IMR-90 (cell line): ENCODE data around the gene GATA5. TPM values are rescaled to one million over a fixed set of nuclear protein-coding genes. Genes with fewer than 3 reads are reported as not detected.
A peak's percentile ranks its signal among the peaks of the same experiment; 100 is the strongest.

Experiments used
- ATAC-seq: fragments of 200-7000 bp; cut with Tn5 transposase; 2 replicates; pipeline ENCODE4 v1.9.1; 2020; ENCODE audit warnings: low read depth, mild to moderate bottlenecking, moderate library complexity
- BruUV-seq: library from RNA; stranded (reverse); fragments of 400-500 nt; replicated peaks from 2 replicates; lab custom pipeline; 2021; lab: Mats Ljungman, UMichigan
- CTCF ChIA-PET: fragments of 300-600 bp; formaldehyde crosslinking; extraction: SDS; loops from one replicate; lab custom pipeline; 2021; ENCODE audit warnings: antibody characterized with exemption; lab: Yijun Ruan, JAX
- POLR2A ChIA-PET: fragments of 300-600 bp; sonication (Branson Sonifier 250); formaldehyde crosslinking; loops from one replicate; lab custom pipeline; 2022; ENCODE audit warnings: antibody characterized with exemption; ENCODE audit not compliant: unreplicated experiment; lab: Charles Lee
- DNase-seq: peaks from one replicate; pipeline ENCODE4 v3.0.0; 2013
- H2AFZ ChIP-seq: replicated peaks from 2 replicates; pipeline ENCODE3; 2013; ENCODE audit warnings: low read length, mild to moderate bottlenecking; ENCODE audit not compliant: poor library complexity
- H2AK5ac ChIP-seq: 2 replicates; pipeline ENCODE4 v1.6.1; 2013; ENCODE audit warnings: low read depth, low read length, inconsistent platforms
- H2AK9ac ChIP-seq: replicated peaks from 2 replicates; pipeline ENCODE3; 2013; ENCODE audit warnings: mild to moderate bottlenecking, low read depth, low read length, moderate library complexity; ENCODE audit not compliant: poor library complexity
- H2BK120ac ChIP-seq: 2 replicates; pipeline ENCODE4 v1.6.1; 2013; ENCODE audit warnings: low read depth, low read length, inconsistent platforms
- H2BK15ac ChIP-seq: 3 replicates; pipeline ENCODE4 v1.6.1; 2013; ENCODE audit warnings: low read depth, low read length, inconsistent platforms
- H2BK20ac ChIP-seq: 2 replicates; pipeline ENCODE4 v1.6.1; 2013; ENCODE audit warnings: low read depth, mild to moderate bottlenecking, inconsistent platforms, low read length, moderate library complexity
- H2BK5ac ChIP-seq: 2 replicates; pipeline ENCODE4 v1.6.1; 2013; ENCODE audit warnings: mild to moderate bottlenecking, low read depth, low read length, inconsistent platforms; ENCODE audit not compliant: poor library complexity, severe bottlenecking
- H3K14ac ChIP-seq: replicated peaks from 2 replicates; pipeline ENCODE4 v1.6.1; 2013; ENCODE audit warnings: low read depth, low read length, inconsistent platforms
- H3K18ac ChIP-seq: 2 replicates; pipeline ENCODE4 v1.6.1; 2013; ENCODE audit warnings: low read depth, low read length, control low read depth
- H3K23ac ChIP-seq: 2 replicates; pipeline ENCODE4 v1.6.1; 2013; ENCODE audit warnings: low read depth, low read length, inconsistent platforms
- H3K27ac ChIP-seq: 2 replicates; pipeline ENCODE4 v1.5.1; 2013; ENCODE audit warnings: mild to moderate bottlenecking, control low read depth, low read length; ENCODE audit not compliant: insufficient read depth
- H3K27me3 ChIP-seq: 2 replicates; pipeline ENCODE4 v1.6.1; 2013; ENCODE audit warnings: low read length; ENCODE audit not compliant: control insufficient read depth, insufficient read depth
- H3K36me3 ChIP-seq: 2 replicates; pipeline ENCODE4 v1.6.1; 2013; ENCODE audit warnings: low read length, mixed read lengths; ENCODE audit not compliant: control insufficient read depth, insufficient read depth
- H3K4ac ChIP-seq: 2 replicates; pipeline ENCODE4 v1.6.1; 2013; ENCODE audit warnings: low read depth, low read length, inconsistent platforms
- H3K4me1 ChIP-seq: 2 replicates; pipeline ENCODE4 v1.6.1; 2013; ENCODE audit warnings: low read length, mixed read lengths; ENCODE audit not compliant: control insufficient read depth, insufficient read depth
- H3K4me2 ChIP-seq: 2 replicates; pipeline ENCODE4 v1.6.1; 2013; ENCODE audit warnings: low read depth, mild to moderate bottlenecking, control low read depth, low read length, moderate library complexity
- H3K4me3 ChIP-seq: 2 replicates; pipeline ENCODE4 v1.5.1; 2013; ENCODE audit warnings: low read depth, mild to moderate bottlenecking, control low read depth, low read length, moderate library complexity; ENCODE audit not compliant: insufficient read depth
- H3K56ac ChIP-seq: 2 replicates; pipeline ENCODE4 v1.6.1; 2013; ENCODE audit warnings: low read length, inconsistent platforms; ENCODE audit not compliant: insufficient read depth; ENCODE audit errors: extremely low read depth
- H3K79me1 ChIP-seq, 2 experiments: 2 replicates each; pipeline ENCODE4 v1.6.1; 2013; ENCODE audit warnings: low read length in 2 of 2, inconsistent platforms in 1 of 2, low read depth in 1 of 2
- H3K9ac ChIP-seq: 2 replicates; pipeline ENCODE4 v1.6.1; 2013; ENCODE audit warnings: low read depth, low read length, control low read depth
- H3K9me1 ChIP-seq: 2 replicates; pipeline ENCODE4 v1.6.1; 2013; ENCODE audit warnings: low read length, inconsistent platforms; ENCODE audit not compliant: insufficient read depth
- H3K9me3 ChIP-seq: 2 replicates; pipeline ENCODE4 v1.6.1; 2013; ENCODE audit warnings: low read length; ENCODE audit not compliant: control insufficient read depth, insufficient read depth
- H4K20me1 ChIP-seq: 2 replicates; pipeline ENCODE4 v1.6.1; 2013; ENCODE audit warnings: low read length, inconsistent platforms; ENCODE audit not compliant: insufficient read depth
- H4K5ac ChIP-seq: 2 replicates; pipeline ENCODE4 v1.6.1; 2013; ENCODE audit warnings: mild to moderate bottlenecking, low read depth, low read length, control low read depth
- H4K8ac ChIP-seq, 2 experiments: 2 replicates each; pipeline ENCODE4 v1.6.1; 2013; ENCODE audit warnings: low read depth in 2 of 2, low read length in 2 of 2, control low read depth in 1 of 2, inconsistent platforms in 1 of 2
- H4K91ac ChIP-seq: 2 replicates; pipeline ENCODE4 v1.6.1; 2013; ENCODE audit warnings: low read depth, low read length, inconsistent platforms; ENCODE audit not compliant: insufficient read depth
- CTCF ChIP-seq: conservative IDR thresholded peaks from 2 replicates; pipeline ENCODE4 v1.5.1; 2012; ENCODE audit warnings: mild to moderate bottlenecking, low read depth, low read length, improper control_type of control experiment
- MAFK ChIP-seq: IDR thresholded peaks from 2 replicates; pipeline ENCODE4 v1.6.1; 2012; ENCODE audit warnings: low read depth, low read length, improper control_type of control experiment
- WGBS, 2 experiments: methylation state at CpG; one replicate each; pipeline versions ENCODE4 v1.1.5 to v1.1.7; 2013; ENCODE audit warnings: missing lambda C conversion rate in 2 of 2; ENCODE audit not compliant: insufficient read length in 1 of 2; ENCODE audit errors: extremely low coverage in 2 of 2; 5-methylcytosine and 5-hydroxymethylcytosine counted together
- dilution Hi-C: fragments of 300-500 bp; cut with HindIII; formaldehyde crosslinking; loops from one replicate; pipeline ENCODE4 v1.14.3; 2018; ENCODE audit warnings: low sequenced_read_pairs; ENCODE audit not compliant: unreplicated experiment
- in situ Hi-C: fragments of 300-500 bp; cut with MboI; formaldehyde crosslinking; loops from 3 replicates; pipeline ENCODE4 v1.14.3; 2019; ENCODE audit warnings: low sequenced_read_pairs, inconsistent platforms, mixed read lengths
- intact Hi-C: fragments of 100-400 bp; cut with micrococcal nuclease; formaldehyde crosslinking; loops from 2 replicates; pipeline ENCODE4 v1.10.0; 2022
- polyA plus RNA-seq, 3 experiments: library from polyadenylated mRNA; depleted of rRNA; stranded (reverse); fragments of >200 nt; gene quantifications; 2 replicates each; pipeline ENCODE4 v1.2.3, GENCODE V29; 2012; ENCODE audit warnings: low replicate concordance in 1 of 3
- total RNA-seq: library from RNA; depleted of rRNA; stranded (reverse); fragments of >200 nt; gene quantifications from 2 replicates; pipeline ENCODE4 v1.2.3, GENCODE V29; 2012

GATA5 gene
- total and polyA plus RNA-seq, 2 of the 4 experiments (the other 2 are of a cell fraction), result not detected

GRCh38 chr20:62496568-62497218 lies 20.9 kb upstream of the GATA5 start:
- DNase-seq, result no peak
- no peak overlapping the region for H3K14ac ChIP-seq
- no peak overlapping the region for H2AK9ac ChIP-seq
- no peak overlapping the region for H3K4me2 ChIP-seq
- H4K5ac ChIP-seq, result no peak overlapping the region
- no peak overlapping the region for H3K27ac ChIP-seq
- H3K9me1 ChIP-seq, result 0 out of 2 replicates have a peak, but pooled peaks cover 8% of the 10 kb centered on the region
- ChIA-PET CTCF (no interaction called here), POLR2A (no interaction called here)
- no peak overlapping the region for H3K9ac ChIP-seq
- ATAC-seq, result peak; percentile 35
- H4K8ac ChIP-seq, result no peak overlapping the region
- no peak overlapping the region for H2BK20ac ChIP-seq
- dilution Hi-C loops (no loop called here), in situ Hi-C loops (no loop called here), intact Hi-C loops (loop anchor here (1.0 to 10.0 kb wide), 2 partner anchors 86 to 192 kb away; partner anchors contain the start of gene ADRM1)
- H3K18ac ChIP-seq, result no peak overlapping the region
- H3K56ac ChIP-seq, result no peak overlapping the region
- H3K4me1 ChIP-seq, result no peaks in the 10 kb centered on the region
- H3K79me1 ChIP-seq, result no peaks in the 10 kb centered on the region
- no peak overlapping the region for H2BK5ac ChIP-seq
- no peak overlapping the region for H2AFZ ChIP-seq
- TF ChIP-seq CTCF (peak; percentile 39), MAFK (no peak)
- H2AK5ac ChIP-seq, result no peak overlapping the region
- H3K23ac ChIP-seq, result no peak overlapping the region
- H3K27me3 ChIP-seq, result peaks cover 28% of the 10 kb centered on the region
- no peak overlapping the region for H3K4me3 ChIP-seq
- no peak overlapping the region for H4K91ac ChIP-seq
- 12% methylated on average over 12 of the region's 32 CpGs; no CpG with 5 or more reads in 1 of the 2 experiments for WGBS, 2 experiments
- no peaks in the 10 kb centered on the region for H3K9me3 ChIP-seq
- H3K36me3 ChIP-seq, result no peaks in the 10 kb centered on the region
- no peak overlapping the region for H2BK120ac ChIP-seq
- BruUV-seq, result no TSS peak
- no peak overlapping the region for H2BK15ac ChIP-seq
- peaks cover 4% of the 10 kb centered on the region; the same call in 1 of the 2 replicates for H4K20me1 ChIP-seq
- no peak overlapping the region for H3K4ac ChIP-seq
